NK-92 (cell line): ENCODE data around the gene SFXN5.
A peak's percentile ranks its signal among the peaks of the same experiment; 100 is the strongest.
"Not testable (repeated sequence)": the region's sequence is repeated elsewhere in the genome, so short reads cannot be mapped to it uniquely, and the experiment has no call there.

Experiments used
- DNase-seq: peaks from one replicate; lab custom pipeline; 2025; ENCODE audit not compliant: unreplicated experiment; lab: John Stamatoyannopoulos, UW

The SFXN5 gene

DNA sequence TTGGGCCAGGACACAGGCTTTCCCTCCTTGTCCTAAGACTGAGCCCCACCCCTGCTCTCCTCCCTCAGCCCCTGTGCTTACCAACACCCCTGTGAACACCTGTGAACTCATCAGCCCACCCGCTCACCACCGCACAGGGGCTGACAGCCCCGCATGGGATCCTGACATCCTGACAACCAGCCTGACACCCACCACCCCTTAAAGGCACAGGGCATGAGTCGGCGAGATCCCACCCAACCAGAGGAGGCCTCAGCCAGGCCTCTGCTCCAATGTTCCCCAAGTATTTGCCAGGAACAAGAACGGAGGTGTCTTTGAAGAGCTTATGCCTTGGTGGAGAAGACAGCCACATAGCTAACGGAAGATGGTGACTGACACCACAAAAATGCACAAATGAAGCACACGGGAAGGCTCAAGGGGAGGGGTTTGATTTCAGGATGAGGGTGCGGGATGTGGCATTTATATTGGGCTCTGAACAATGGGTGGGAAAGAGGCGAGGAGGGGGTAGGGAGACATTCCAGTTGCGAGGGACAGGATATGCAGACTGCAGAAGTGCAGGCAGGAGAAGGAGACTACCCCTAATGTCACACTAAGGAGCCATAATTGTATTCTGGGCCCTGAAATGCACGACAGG, 30.2 kb upstream of the SFXN5 start:
- DNase-seq: no peak

DNA sequence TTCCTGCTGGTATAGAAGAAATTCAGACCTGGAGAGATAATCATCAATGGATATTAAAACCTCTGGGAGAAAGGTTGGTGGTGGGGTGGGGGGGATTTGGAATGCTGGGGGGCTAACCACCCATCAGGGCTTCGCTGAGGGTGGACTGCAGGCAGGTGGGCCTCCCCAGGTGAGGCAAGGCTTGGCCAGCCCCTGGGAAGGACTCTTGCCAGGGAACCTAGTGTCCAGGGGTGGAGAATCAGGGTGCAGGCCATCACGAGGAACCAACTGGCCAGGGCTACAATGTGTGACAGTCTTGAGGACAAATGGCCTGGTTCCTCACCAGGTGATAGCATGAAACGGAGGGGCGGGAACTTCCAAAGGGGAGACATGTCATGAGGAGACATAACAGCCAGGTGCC, 29.4 kb upstream of the SFXN5 start:
- no peak for DNase-seq

DNA sequence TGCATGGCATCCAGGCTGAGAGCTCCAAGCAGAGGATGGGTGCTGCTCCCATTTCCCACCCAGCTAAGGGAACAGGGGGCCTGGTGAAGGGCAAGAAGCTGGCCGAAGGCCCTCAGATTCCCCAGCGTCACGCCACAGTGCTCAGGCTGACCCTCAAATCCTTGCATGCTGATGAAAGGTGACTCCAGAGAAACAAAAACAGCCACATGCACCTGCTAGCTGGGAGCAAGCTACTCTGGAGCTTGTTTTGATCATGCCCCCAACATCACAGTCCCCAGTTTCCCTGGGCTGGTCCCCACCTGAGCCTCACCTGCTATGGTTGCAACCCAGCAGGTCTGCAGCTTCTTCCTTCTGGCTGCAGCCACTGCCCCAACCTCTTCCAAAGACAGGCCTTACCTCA, 28.0 kb upstream of the SFXN5 start:
- no peak for DNase-seq

DNA sequence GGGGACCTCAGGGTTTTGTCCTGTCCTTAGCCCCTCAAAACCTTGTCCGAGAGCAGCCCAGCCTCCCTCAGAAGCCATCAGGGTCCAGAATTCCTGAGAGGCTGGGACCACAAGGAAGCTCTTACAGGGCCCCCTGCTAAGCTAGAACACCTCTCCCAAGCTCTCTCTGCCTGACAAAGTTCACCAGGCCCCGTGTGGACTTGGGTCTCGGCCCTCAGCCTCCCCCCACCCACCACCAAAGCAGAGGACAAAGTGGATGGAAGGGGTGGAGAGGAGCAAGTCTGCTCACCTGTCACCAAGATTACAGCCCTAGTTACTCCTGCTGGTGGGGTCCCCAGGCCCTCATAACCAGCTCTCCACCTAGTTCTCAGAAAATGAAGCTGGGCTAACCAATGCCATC, 24.4 kb upstream of the SFXN5 start:
- no peak for DNase-seq

DNA sequence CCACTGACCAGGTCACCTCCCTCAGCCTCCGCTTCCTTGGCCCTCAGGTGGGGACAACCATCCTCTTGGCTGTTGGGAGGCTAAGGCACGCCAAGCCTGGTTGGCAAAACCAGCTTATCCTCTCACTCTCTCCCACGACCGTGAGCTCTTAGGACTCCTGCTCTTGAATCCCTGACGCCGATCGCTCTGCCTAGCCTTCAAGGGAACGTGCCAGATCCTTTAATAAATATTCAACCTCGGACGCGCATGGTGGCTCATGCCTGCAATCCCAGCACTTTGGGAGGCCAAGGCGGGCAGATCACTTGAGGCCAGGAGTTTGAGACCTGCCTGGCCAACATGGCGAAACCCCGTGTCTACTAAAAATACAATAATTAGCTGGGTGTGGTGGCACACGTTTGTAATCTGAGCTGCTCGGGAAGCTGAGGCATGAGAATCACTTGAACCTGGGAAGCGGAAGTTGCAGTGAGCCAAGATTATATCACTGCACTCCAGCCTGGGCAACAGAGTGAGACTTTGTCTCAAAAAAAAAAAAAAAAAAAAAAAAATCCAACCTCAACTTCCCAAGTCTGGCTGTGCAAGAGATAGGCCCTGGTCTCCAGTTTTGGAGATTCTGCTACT, 22.2 kb upstream of the SFXN5 start:
- DNase-seq: not testable (repeated sequence)

DNA sequence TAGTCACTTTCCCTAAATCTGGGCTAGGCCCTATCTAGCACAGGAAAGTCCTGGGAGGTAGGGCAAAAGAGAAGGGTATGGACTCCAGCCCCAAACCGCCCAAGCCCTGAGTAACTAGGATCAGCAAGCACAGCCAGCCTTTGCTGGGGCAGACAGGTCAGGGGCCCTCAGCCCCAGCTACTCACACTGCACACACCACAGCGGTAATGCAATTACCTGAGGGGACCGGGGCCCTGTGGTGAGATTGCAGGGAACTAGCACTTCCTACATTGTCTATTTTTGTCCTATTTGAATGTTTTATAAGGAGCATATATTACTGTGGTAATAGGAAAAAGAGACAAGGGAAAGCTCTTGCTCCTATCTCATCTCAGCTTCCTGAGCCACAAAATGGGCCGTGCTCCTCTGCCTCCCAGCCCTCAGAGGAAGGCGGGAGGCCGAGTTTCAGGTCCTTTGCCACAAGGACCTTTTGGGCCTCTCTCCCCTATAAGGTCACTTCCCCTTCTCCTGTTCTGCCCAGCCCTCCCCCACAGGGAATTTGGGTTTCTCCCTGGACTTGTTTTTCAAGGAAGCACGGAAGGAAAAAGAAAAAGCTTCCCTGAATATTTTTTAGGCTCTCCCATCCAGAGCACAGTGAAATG, 20.8 kb upstream of the SFXN5 start:
- no peak for DNase-seq

DNA sequence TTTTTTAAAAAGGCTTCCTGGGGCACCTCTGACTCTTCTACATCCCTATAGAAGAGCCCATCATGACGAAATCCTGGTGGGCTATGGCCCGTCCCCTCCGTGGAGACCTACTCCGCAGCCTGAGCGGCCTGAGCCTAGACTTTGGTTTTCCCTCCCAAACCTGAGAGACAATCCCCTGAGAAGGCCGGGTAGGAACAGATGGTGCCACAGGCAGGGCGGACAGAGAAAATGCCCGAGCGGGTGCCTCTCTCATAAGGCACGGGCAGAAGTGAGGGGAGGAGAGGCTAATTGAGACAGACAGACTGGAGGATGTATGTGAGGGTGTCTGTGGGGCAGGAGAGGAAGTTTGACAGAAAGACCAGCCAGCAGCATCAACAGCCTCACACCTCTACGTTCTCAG, 20.2 kb upstream of the SFXN5 start:
- no peak for DNase-seq

DNA sequence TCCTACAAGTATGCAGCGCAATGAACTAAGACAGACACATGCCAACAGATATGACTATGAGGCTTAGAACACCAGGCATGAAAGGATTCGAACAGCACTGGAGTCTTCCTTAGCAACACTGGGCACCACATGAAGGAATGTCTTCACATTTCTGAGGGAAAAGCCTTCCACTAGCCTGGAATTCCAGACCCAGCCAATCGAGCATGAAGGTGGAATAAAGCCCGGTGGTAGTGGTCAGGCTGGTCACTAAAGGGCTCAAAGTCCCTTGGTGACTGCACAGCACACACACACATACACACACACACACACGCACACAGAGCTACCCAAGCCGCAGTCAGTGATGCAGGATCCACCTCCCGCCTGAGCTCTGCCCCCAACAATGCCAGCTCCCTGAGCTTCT, 19.7 kb upstream of the SFXN5 start:
- no peak for DNase-seq

DNA sequence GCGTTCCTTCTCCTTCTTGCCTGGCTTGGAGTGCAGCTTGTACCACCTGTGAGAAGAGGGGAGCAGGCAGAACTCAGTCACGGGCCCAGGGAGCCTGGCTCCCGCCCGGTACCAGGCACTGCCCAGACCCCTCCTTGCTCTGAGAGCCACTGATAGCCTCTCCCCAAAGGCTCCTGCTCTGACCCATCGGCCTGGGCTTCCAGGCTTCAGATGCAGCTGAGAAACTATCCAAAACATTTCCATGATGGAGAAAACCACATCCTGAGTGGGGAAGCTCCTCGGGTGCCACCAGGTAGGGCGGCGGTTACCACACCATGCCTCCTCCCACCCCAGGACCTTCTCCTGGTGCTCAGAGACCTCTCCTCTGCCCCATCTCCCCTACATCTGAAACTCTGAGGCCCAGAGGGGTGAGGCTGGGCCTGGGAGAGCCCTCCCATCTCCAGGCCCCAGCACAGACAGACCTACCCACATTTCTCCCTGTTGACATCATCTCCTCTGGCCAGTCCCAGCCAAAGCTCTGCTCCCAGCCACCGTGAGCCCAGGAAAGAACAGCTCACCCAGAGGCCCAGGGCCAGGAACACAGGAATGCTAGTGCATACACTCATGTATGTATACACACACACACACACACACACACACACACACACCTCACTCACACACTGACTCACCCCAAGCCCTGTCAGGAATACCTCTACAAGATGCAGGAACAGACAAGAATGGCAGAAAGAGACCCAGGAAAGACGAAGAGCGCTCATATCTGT, 17.9 kb upstream of the SFXN5 start:
- DNase-seq: no peak

DNA sequence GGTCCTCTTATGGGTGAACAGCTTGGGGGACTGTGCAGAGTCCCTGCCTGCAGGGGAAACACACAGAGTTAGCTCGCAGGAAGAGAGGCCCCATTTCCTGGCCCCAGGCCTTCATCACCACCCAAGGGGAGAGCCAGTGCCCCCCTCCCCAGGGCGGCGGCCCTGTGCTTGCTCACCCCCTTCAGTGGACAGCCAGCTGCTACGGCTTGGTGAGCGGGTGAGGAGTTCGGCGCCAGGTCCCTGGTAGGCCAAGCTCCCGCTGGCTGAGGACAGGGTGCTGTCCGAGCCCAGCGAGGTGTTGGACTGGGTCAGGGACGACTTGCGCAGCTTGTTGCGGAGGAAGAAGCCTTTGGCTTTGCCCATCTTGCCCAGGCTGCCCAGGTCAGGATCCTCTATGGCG, 17.2 kb upstream of the SFXN5 start:
- DNase-seq: no peak

DNA sequence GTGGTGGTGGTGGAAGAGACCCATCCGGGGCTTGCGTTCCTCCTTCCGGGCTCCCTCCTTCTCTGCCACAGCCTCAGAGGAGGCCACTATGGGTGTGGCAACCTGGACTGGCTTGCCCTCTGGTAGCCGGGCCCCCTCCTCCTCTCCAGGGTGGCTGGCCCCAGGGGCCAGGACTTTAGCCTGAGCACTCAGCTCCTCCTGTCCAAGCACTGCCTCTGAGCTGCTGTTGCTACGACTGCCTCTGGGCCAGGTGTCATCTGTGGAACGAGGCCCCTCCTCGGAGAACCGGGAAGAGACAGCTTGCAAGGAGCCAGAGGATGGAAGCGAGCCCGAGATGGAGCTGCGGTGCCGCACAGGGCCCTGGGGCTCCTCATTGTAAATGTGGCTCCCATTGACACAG, 16.7 kb upstream of the SFXN5 start:
- DNase-seq: no peak

DNA sequence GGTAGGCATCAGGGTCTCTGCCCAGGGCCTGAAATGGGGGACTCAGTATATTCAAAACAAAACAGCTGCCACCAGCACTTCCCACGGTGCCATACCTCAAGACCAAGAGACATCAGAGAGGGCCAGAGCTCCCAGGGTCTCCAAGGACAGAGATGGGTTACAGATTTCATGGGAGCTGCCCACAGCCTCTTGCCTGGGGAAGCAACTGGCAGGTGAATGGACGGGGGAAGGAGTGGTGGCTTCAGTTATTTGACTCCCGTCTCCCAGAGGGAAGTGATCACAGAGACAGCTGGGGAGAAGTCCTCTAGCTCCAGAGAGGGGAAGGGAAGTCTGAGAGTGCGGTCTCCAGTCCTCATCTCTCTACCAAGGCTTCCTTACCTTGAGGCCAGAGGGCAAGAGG, 15.8 kb upstream of the SFXN5 start:
- no peak for DNase-seq

DNA sequence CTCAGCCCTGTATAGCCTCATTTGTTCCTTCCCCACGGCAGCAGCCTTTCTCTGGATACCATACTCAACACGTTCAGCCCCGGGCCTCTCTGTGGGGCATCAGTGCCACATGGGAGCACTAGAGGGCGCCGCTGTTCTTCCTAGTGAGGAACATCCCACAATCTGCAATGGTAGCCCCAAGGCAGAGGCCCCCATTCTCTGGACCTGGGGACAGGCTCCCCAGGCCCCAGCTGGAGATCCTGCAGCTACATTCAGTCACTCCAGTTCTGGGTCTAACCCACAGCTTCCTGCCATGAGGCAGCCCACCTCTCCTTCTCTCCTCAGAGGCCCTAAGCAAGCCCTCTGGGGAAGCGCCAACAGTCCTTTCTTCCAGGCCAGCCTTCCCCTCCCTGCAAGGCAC, 14.2 kb upstream of the SFXN5 start:
- DNase-seq: peak; percentile 5

DNA sequence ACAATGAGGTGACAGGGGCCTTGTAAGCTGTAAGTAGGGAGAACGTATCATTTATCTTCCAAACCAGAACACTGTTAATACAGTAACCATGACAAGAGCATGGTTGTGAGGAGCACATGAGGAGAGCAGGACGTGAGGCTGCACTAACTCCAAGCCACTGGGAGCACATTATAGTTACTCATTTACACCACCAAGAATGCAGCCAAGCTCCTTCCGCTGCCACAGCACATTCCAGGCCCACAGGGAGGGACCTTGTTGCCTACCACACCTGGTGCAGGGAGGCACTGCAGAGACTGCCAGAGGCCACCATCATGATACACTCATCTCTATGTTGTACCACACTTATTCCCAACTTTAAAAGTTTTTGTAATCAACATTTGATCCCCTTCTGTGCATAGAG, 13.5 kb upstream of the SFXN5 start:
- no peak for DNase-seq

DNA sequence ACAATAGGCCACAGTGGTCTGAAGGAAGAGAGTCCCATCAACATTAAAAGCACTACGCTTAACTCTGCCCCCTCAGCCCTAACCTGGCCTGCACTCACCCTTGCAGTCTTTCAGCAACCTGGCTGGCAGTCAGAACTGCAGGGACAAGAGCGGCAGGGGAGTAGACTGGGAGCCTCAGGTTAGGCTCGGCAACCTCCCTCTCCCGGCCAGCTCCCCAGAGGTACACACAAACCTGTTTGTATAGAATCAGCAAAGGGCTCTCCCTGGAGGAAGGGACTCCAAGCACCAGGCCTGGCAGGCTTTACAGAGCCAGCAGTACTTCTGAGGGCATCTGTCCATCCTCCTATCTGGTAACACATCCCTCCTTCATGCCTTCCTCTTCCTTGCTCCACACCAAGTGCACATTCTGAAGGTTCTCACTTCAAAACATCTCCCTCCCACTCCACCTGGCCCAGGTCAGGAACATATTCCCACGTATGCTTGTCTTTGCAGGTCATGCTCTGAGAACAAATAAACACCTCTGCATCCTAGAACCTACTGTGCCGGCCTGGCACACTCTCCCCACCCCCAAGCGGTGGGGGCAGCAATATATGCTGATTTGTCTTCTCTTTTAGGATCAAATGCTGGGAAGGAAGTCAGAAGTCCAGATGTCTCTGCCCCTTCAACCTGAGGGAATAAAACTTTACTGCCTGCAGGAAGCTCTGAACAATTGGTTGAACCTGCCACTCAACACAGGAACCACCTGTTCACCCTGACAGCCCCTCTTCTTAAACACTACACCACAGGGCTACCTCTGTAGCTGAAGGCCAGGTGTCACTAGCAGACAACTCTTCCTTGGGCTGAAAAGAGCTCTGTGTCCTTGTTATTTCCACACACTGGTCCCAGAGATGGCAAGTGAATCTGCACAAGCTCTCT, 12.6 kb upstream of the SFXN5 start:
- no peak for DNase-seq

DNA sequence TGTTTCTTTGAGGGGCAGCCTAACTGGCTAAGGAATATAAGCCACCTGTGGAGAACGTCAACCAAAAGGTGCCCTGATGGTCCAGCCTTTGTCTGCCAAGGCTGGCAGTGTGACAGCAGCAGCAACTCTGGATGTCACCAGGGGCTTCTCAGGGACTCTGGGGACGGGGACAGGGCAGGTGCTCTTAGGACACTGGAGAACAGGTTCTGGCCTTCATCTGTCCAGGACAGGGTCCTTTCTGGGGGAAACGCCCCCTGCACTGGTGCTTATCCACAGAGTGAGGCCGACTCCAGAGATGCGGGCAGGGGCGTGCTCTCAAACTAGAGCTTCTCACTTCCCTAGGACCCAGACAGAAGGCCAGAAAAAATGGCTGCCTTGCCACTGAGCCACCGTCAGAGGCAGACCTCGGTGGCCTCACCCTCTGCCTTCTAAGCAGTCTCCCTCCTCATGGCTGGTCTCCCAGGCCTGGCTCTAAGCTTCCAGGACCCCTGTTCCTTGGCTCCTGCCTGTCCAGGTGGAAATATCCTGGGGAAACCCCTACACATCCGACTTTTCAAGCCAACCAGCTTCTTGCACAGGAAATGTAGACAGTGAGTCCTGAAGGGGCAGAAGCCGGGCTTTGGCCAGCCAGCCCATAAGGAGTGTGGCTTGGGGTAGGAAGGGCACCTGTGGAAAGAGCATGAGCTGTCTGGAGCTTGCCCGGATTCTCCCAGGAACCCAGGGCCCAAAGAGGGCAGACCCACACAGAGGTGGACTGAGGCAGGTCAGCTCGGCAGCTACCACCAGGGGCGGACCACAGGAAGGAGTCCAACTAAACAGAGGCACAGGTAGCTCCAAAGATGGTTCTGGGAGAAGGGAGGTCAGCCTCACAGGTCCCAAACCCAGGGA, 11.3 kb upstream of the SFXN5 start:
- DNase-seq: no peak

DNA sequence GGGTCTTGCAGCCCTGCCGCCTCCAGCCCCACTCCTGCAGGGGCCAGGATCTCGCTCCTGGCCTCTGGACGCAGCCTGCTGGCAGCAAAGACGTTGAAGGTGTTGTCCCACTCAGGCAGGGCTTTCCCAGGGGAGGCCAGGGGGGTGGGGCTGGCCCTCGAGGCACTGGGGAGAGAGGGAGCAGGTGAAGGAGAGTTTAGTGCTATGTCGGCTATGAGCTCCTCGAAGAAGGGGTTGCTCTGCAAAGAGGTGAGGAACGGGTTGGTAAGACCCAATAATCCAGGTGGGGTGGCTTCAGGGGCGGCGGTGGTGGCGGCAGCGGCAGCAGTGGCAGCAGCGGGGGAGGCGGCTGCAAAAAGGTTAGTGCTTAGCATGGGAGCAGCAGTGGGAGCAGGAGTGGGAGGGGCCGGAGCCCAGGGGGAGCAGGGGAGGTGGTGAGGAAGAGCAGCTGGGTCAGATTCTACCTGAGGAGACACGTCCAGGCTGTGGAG, 9.7 kb upstream of the SFXN5 start:
- no peak for DNase-seq

DNA sequence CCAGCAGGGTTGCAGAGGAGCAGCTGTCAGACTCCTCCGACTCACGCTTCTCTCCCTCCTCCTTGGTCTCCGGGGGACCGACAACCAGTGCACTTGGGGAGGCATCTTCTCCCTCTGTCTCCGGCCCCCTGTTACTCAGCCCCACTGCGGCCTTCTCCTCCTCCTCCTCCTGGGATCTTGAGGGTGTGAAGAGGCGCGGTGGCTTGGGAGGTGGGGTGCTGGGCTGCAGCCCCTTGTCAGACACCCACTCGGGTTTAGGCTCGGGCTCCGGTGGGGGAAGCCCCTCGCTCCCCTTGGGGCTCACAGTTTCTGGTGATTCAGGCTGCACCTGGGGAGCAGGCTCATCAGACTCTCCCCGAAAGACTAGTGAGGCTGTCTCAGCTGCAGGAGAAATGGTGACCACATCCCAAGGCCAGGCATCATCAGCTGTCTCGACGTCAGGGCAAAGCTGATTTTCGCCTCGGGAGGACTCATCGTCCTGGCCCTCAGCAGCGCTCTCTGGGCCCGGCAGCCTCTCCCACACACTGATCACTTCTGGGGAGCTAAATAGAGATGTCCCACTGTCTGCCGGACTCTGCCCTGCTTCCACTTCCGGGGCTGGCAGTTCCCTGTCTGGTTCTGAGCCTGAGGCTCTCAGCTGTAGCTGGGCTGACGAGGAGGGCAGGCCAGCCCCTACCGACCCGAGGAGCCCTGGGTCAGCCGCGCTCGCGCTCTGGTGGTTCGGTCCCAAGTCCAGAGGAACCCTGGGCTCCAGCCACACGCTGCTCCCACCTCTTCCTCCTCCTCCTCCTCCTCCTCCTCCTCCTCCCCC, 9.0 kb upstream of the SFXN5 start:
- no peak for DNase-seq

DNA sequence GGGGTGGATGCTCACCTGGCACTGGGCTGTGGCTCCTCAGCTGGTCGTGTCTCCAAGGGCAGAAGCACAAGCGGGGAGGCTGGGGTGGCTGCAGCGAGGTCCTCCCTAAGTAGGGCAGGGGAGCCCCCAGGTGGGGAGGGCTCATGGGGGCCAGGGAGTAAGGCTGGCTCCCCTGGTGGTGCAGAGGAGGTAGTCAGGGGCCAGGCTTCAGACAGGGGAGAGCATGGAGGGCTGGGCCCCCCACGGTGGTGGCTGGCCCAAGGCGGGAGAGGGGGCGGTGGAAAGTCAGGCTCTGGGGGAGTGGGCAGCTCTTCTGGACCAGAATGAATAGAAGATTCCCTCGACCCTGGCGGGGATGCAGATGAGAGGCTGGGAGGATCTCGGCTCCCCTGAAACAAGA, 8.1 kb upstream of the SFXN5 start:
- DNase-seq: no peak
